ENCODE measurements around the gene GALR2. TPM values are rescaled to one million over a fixed set of nuclear protein-coding genes. Genes with fewer than 3 reads are reported as not detected.
A peak's percentile ranks its signal among the peaks of the same experiment; 100 is the strongest.

GALR2 gene, protein sequence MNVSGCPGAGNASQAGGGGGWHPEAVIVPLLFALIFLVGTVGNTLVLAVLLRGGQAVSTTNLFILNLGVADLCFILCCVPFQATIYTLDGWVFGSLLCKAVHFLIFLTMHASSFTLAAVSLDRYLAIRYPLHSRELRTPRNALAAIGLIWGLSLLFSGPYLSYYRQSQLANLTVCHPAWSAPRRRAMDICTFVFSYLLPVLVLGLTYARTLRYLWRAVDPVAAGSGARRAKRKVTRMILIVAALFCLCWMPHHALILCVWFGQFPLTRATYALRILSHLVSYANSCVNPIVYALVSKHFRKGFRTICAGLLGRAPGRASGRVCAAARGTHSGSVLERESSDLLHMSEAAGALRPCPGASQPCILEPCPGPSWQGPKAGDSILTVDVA
- under 1 TPM in 1 of 6 experiments, not detected in 5; 0.18 TPM for total RNA-seq
- long read RNA-seq = 0 reads

DNA sequence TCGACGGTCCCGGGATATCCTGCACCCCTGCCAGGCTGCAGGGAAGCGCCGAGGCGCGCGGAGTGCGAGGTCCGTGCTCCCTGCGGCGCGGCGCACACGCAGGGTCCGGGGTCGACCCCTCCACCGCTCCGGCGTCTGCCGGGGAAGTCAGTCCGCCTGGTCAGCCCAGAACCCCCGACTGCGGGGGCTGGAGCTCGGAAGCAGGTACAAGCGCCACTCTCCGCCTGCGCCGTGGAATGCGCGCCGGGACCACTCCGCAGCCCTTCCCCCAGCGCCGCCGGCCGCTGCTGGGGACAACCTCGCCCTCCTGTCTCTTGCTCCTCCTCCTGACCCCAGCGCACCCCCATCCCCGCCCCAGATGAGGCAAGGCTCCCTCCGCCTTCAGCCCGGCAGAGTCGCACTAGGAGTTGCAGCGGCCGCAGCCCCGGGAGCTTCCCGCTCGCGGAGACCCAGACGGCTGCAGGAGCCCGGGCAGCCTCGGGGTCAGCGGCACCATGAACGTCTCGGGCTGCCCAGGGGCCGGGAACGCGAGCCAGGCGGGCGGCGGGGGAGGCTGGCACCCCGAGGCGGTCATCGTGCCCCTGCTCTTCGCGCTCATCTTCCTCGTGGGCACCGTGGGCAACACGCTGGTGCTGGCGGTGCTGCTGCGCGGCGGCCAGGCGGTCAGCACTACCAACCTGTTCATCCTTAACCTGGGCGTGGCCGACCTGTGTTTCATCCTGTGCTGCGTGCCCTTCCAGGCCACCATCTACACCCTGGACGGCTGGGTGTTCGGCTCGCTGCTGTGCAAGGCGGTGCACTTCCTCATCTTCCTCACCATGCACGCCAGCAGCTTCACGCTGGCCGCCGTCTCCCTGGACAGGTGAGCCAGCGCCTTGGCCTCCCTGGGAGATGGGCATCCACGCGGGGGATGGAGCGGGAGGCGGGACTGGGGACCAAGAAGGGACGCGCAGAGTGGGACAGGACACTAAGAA is at the start of gene GALR2:
Gene GALR2 (plus strand): TSS at position 392 of the 974 bp plus-strand sequence. CDS start 103 bp downstream, at position 495.
- Histone ChIP-seq H3K27me3 (peaks cover 20 to 25% of the 10 kb centered on the region in 2 donors), H3K4me3 (no peak within 1 kb of the TSS), H3K36me3 (peaks cover 0 to under 1% (median 0%) of the 10 kb centered on the region in 4 donors), H3K4me1 (peaks cover 0 to 12% (median 0%) of the 10 kb centered on the region in 4 donors), H3K27ac (no peak within 1 kb of the TSS), H3K9me3 (no peaks in the 10 kb centered on the region)
- no peak for ATAC-seq
- under 1% methylated on average over 22 of the region's 92 CpGs for WGBS (ENCODE audit: insufficient coverage, low coverage, low lambda C conversion rate, missing lambda C conversion rate)
- DNase-seq = no peak
- intact Hi-C loops (cut with DNase I) = no loop called here
- TF ChIP-seq POLR2A (IDR thresholded peaks at IDR 0.05) = no peak
- TF ChIP-seq, protein P1, sequence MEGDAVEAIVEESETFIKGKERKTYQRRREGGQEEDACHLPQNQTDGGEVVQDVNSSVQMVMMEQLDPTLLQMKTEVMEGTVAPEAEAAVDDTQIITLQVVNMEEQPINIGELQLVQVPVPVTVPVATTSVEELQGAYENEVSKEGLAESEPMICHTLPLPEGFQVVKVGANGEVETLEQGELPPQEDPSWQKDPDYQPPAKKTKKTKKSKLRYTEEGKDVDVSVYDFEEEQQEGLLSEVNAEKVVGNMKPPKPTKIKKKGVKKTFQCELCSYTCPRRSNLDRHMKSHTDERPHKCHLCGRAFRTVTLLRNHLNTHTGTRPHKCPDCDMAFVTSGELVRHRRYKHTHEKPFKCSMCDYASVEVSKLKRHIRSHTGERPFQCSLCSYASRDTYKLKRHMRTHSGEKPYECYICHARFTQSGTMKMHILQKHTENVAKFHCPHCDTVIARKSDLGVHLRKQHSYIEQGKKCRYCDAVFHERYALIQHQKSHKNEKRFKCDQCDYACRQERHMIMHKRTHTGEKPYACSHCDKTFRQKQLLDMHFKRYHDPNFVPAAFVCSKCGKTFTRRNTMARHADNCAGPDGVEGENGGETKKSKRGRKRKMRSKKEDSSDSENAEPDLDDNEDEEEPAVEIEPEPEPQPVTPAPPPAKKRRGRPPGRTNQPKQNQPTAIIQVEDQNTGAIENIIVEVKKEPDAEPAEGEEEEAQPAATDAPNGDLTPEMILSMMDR (IDR thresholded peaks at IDR 0.05) = no peak

DNA sequence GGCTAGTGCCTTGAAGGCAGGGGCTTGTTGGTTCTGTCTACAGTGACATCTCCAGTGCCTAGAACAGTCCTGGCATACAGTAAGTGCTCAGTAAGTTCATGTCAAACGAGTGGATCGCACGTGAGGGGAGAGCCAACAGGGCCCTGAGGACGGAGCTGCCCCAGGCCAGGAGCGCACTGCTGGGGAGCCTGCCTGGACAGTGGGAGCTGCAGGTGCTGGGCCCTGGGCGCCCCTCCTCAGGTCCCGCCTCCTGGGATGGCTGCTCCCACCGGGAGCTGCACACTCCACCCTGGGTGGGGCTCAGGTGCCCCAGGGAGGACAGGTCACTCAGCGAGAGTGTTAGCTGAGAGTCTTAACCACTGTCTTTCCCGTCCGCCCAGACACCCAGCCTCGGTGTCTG is 49.3 kb upstream of the GALR2 start:
- Histone ChIP-seq H3K27ac (no peak overlapping the region), H3K27me3 (no peaks in the 10 kb centered on the region), H3K4me1 (no peaks in the 10 kb centered on the region), H3K4me3 (no peak overlapping the region), H3K36me3 (no peaks in the 10 kb centered on the region), H3K9me3 (no peaks in the 10 kb centered on the region)
- DNase-seq (no peak), ATAC-seq (no peak)
- TF ChIP-seq, protein P1 (IDR thresholded peaks at IDR 0.05) = no peak
- 90% methylated on average over 2 of the region's 12 CpGs for WGBS (ENCODE audit: insufficient coverage, low coverage, low lambda C conversion rate, missing lambda C conversion rate)
- intact Hi-C loops (cut with DNase I) = no loop called here

DNA sequence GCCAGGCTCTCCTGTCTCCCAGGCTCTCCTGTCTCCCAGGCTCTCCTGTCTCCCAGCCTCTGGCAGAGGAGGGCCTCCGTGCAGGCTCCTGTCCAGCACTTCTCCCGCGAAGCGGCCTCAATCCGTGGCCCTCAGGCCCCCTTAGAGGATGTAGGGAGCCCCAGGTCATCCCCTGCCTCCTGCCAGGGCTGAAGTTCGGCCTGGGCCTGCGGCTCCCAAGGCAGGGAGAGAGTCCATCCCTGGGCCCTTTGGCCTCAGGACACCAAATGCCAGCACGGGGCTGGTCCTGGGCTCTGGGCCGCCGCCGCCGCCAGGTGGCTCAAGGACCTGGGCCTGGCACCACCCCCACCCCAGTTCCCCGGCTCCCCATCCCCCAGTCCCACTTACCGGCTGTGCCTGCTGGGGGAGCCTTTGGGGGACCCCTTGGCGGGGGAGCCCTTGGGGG is 47.8 kb upstream of the GALR2 start:
- Histone ChIP-seq H3K27ac (no peak overlapping the region), H3K36me3 (no peaks in the 10 kb centered on the region), H3K27me3 (no peaks in the 10 kb centered on the region), H3K9me3 (no peaks in the 10 kb centered on the region), H3K4me3 (no peak overlapping the region), H3K4me1 (no peaks in the 10 kb centered on the region)
- no CpG with 5 or more reads among the region's 15 CpGs for WGBS (ENCODE audit: insufficient coverage, low coverage, low lambda C conversion rate, missing lambda C conversion rate)
- intact Hi-C loops (cut with DNase I) = no loop called here
- TF ChIP-seq POLR2A (IDR thresholded peaks at IDR 0.05) = no peak
- TF ChIP-seq, protein P1 (IDR thresholded peaks at IDR 0.05) = no peak
- ATAC-seq (no peak), DNase-seq (no peak)

DNA sequence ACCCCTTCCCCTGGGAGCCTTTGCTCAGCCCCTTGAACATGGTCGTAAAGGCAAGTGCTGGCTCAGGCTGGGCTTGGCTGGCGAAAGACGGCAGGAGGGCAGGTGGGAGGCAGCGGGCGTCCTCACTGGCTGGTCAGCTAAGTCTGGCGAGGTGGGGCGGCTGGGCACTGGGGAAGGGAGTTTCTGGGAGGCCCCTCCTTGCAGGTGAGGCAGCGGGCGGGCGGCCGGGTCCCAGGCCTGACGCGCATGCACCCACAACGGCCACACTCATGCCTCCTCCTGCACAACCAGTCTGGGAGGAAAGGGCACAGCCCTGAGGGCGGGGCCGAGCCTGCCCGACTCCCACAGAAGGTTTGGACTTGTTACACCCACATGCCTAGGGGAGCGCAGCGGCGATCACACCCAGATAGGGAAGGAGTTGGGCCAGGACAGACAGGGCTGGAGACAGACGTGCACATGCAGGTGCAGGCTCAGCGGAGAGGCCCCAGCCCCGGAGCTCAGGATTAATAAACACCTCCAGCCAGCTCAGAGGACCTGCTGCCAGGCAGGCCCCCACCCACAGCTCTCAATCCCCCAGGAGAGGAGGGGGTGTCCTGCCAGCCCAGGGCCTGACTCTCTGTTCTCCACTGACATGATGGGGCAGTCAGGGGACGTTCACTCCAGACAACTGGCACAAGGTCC is 47.3 kb upstream of the GALR2 start, which contains the start of gene EVPL:
Gene EVPL (minus strand): TSS at position 148 of the 681 bp plus-strand sequence. CDS start 108 bp downstream, at position 40.
- TF ChIP-seq POLR2A (IDR thresholded peaks at IDR 0.05) = no peak
- TF ChIP-seq, protein P1 (IDR thresholded peaks at IDR 0.05) = no peak
- H3K9me3 ChIP-seq = no peaks in the 10 kb centered on the region
- 47% methylated on average over 4 of the region's 24 CpGs for WGBS (ENCODE audit: insufficient coverage, low coverage, low lambda C conversion rate, missing lambda C conversion rate)
- no peaks in the 10 kb centered on the region for H3K36me3 ChIP-seq
- H3K27me3 ChIP-seq = no peaks in the 10 kb centered on the region
- no peak within 1 kb of the TSS for H3K4me3 ChIP-seq
- no peak for DNase-seq
- intact Hi-C loops (cut with DNase I) = no loop called here
- no peaks in the 10 kb centered on the region for H3K4me1 ChIP-seq
- peak in 1 of 4 donors; percentile 18 for ATAC-seq
- no peak within 1 kb of the TSS for H3K27ac ChIP-seq

Measured in right lobe of liver (tissue), 6 donors.